ENCODE measurements around the gene NKD2. TPM values are rescaled to one million over a fixed set of nuclear protein-coding genes. Genes with fewer than 3 reads are reported as not detected.
A peak's percentile ranks its signal among the peaks of the same experiment; 100 is the strongest.

Gene NKD2
- total and polyA plus RNA-seq, 3 donors from 2014 or later = 16.5 to 42.1 (median 31.6) TPM

DNA sequence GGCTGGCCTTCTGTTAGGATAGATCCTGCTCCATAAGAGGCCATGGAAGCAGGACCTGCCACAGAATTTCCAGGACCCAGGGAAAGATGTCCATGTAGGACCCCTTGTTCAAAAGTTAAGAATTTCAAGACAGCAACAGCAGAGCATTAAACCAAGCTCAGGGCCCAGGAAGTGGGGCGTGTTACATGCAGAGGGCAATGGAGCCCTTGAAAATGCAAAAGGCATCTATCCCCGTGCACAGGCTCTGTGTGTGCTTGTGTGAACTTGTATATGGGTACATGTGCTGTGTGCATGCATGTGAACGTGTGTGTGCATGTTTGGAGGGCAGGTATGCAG is 14.4 kb upstream of the NKD2 start:
- Histone ChIP-seq H3K27me3 (no peaks in the 10 kb centered on the region), H3K36me3 (ENCODE audit: low read depth, missing control alignments) (no peaks in the 10 kb centered on the region), H3K27ac (no peak overlapping the region), H3K9me3 (no peaks in the 10 kb centered on the region), H3K4me1 (peaks cover 25% of the 10 kb centered on the region), H3K4me3 (no peak overlapping the region)
- DNase-seq = peak; percentile 9
- WGBS, 2 donors = 95 to 96% methylated on average over 2 to 3 of the region's 3 CpGs
- TF ChIP-seq, protein P1, sequence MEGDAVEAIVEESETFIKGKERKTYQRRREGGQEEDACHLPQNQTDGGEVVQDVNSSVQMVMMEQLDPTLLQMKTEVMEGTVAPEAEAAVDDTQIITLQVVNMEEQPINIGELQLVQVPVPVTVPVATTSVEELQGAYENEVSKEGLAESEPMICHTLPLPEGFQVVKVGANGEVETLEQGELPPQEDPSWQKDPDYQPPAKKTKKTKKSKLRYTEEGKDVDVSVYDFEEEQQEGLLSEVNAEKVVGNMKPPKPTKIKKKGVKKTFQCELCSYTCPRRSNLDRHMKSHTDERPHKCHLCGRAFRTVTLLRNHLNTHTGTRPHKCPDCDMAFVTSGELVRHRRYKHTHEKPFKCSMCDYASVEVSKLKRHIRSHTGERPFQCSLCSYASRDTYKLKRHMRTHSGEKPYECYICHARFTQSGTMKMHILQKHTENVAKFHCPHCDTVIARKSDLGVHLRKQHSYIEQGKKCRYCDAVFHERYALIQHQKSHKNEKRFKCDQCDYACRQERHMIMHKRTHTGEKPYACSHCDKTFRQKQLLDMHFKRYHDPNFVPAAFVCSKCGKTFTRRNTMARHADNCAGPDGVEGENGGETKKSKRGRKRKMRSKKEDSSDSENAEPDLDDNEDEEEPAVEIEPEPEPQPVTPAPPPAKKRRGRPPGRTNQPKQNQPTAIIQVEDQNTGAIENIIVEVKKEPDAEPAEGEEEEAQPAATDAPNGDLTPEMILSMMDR (IDR thresholded peaks at IDR 0.05) = no peak
- TF ChIP-seq POLR2A (IDR thresholded peaks at IDR 0.05) = no peak
- intact Hi-C loops (cut with DNase I; ENCODE audit: low total_unique reads) = no loop called here

DNA sequence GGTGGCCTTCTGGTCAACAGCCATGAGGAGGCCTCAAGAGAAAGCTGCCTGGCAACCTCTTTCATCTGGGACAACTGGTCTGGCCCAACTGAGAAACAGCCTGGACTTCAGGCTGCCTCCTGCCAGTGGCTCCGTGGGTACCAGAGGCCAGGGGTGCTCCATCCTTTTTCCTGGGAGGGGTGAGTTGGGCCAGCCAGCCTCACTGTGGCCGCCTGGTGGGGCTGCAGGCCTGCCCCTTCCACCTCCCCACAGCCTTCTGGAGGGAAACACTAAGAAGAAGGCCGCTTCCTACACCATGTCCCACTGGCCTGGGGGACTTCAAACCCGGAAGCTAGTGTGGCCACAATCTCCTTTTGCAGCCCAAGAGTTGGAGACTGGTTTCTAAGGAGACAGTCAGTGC is 13.8 kb upstream of the NKD2 start:
- H3K27ac ChIP-seq = no peak overlapping the region
- no peaks in the 10 kb centered on the region for H3K27me3 ChIP-seq
- DNase-seq = peak; percentile 4
- TF ChIP-seq, protein P1 (IDR thresholded peaks at IDR 0.05) = no peak
- TF ChIP-seq POLR2A (IDR thresholded peaks at IDR 0.05) = no peak
- no peak overlapping the region for H3K4me3 ChIP-seq
- 84% methylated on average over 4 of the region's 4 CpGs; no CpG with 5 or more reads in 1 of the 2 donors for WGBS, 2 donors
- intact Hi-C loops (cut with DNase I; ENCODE audit: low total_unique reads) = no loop called here
- H3K36me3 ChIP-seq (ENCODE audit: low read depth, missing control alignments) = no peaks in the 10 kb centered on the region
- H3K4me1 ChIP-seq = peaks cover 22% of the 10 kb centered on the region
- H3K9me3 ChIP-seq = no peaks in the 10 kb centered on the region

DNA sequence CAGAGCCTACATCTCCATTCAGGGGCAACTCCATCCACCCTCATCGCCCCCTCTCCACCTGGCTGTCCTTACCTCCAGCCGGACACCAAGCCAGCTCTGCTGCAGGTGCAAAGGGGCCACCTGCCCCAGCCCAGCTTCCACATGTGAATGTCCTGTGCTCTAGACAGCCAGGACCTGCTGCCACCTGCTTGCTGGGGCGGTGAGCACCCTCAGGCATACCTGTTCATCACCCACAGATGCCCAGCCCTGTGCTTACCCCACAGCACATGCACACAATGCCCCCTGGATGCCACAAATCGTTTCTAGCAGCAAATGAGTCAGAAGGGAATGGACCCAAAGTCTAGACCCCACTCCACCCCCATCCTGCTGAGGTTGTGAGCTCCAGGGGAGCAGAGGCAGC is 13.3 kb upstream of the NKD2 start:
- TF ChIP-seq, protein P1 (IDR thresholded peaks at IDR 0.05) = no peak
- no peak for TF ChIP-seq POLR2A (IDR thresholded peaks at IDR 0.05)
- DNase-seq = peak; percentile 9
- no peaks in the 10 kb centered on the region for H3K9me3 ChIP-seq
- H3K27me3 ChIP-seq = no peaks in the 10 kb centered on the region
- no peak overlapping the region for H3K4me3 ChIP-seq
- no peaks in the 10 kb centered on the region for H3K36me3 ChIP-seq (ENCODE audit: low read depth, missing control alignments)
- no peak overlapping the region for H3K27ac ChIP-seq
- peaks cover 17% of the 10 kb centered on the region for H3K4me1 ChIP-seq
- intact Hi-C loops (cut with DNase I; ENCODE audit: low total_unique reads) = no loop called here
- WGBS, 2 donors = 87% methylated on average over 4 of the region's 4 CpGs; no CpG with 5 or more reads in 1 of the 2 donors

DNA sequence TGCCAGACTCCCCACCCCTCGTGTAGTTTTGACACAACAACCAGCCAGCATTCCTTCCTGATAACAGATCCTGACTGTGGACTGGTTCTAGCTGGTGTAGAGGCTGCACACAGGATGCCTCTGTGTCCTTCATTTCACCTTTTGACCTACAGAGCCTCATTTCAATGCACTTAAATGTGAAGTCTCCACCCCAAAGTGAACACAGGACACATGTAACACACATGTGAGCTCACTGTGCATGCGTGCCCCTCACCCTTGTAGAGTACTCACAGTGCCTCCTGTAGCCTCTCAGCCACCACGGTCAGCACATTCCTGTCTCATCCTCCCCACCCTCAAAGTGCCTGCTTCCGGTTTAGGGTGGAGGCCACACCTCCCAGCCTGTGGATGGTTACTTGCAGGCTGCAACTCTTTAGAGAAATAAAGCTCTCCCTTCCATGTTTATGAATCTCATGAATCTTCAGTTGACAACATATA is 11.6 kb upstream of the NKD2 start:
- Histone ChIP-seq H3K27ac (no peak overlapping the region), H3K9me3 (no peaks in the 10 kb centered on the region), H3K4me3 (no peak overlapping the region), H3K4me1 (peaks cover 13% of the 10 kb centered on the region), H3K27me3 (no peaks in the 10 kb centered on the region), H3K36me3 (ENCODE audit: low read depth, missing control alignments) (no peaks in the 10 kb centered on the region)
- TF ChIP-seq, protein P1 (IDR thresholded peaks at IDR 0.05) = no peak
- TF ChIP-seq POLR2A (IDR thresholded peaks at IDR 0.05) = no peak
- intact Hi-C loops (cut with DNase I; ENCODE audit: low total_unique reads) = no loop called here
- DNase-seq = peak; percentile 24
- WGBS, 2 donors = 36 to 45% methylated on average over 4 of the region's 4 CpGs

DNA sequence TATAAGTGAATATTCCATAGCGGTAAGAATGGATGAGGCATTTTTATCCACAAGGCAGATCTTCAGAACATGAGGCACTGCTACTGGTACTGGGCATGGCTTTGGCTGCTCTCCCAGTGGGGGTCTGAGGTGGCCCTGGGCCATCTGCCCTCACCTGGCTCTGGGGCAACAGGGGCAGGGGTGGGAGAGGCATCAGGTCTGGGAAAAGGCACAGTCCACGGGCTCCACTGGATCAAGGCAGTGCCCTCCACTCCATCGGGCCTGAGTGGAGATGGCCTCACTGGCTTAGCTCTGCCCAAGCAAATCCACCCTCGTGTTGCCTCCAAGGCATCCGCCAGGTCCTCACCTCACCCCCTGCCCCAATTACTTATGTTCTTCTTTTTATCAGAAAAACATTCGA is 10.9 kb upstream of the NKD2 start:
- Histone ChIP-seq H3K27me3 (no peaks in the 10 kb centered on the region), H3K36me3 (ENCODE audit: low read depth, missing control alignments) (no peaks in the 10 kb centered on the region), H3K4me3 (no peak overlapping the region), H3K9me3 (no peaks in the 10 kb centered on the region), H3K4me1 (peaks cover 10% of the 10 kb centered on the region), H3K27ac (no peak overlapping the region)
- intact Hi-C loops (cut with DNase I; ENCODE audit: low total_unique reads) = no loop called here
- peak; percentile 7 for DNase-seq
- no peak for TF ChIP-seq POLR2A (IDR thresholded peaks at IDR 0.05)
- TF ChIP-seq, protein P1 (IDR thresholded peaks at IDR 0.05) = no peak
- WGBS, 2 donors = 89 to 91% methylated on average over 6 of the region's 6 CpGs

Measured in testis (tissue), 3 donors.